Aortic smooth muscle cell (primary cell): ENCODE data around the gene RFPL2. TPM values are rescaled to one million over a fixed set of nuclear protein-coding genes. Genes with fewer than 3 reads are reported as not detected.

Experiments used
- total RNA-seq: library from RNA; depleted of rRNA; stranded (reverse); fragments of >200 nt; gene quantifications from 2 replicates; pipeline ENCODE4 v1.2.3, GENCODE V29; 2014

The RFPL2 gene
- total RNA-seq: not detected in 2 replicates

GRCh38 chr22:32204856-32205722 is at the start of gene RFPL2:
Gene RFPL2 (minus strand): TSS chr22:32205073. CDS start chr22:32202451, 2,622 bp downstream.

GRCh38 chr22:32158712-32159533 is 46.0 kb downstream of the RFPL2 start, which contains the start of gene C22orf42:
Gene C22orf42 (minus strand): TSS chr22:32159303. CDS start chr22:32159215, 88 bp downstream.

Other genes with a start within 250 kb of the RFPL2 start
- not detected in 2 replicates for gene SLC5A1, start 161.8 kb downstream of the RFPL2 start, total RNA-seq
- not detected in 2 replicates for gene C22orf42, start 45.8 kb downstream of the RFPL2 start, total RNA-seq
- gene SLC5A4, start 50.3 kb upstream of the RFPL2 start, total RNA-seq: 0.13 and 0.31 TPM in 2 replicates
- not detected in 2 replicates for gene RFPL3, start 152.8 kb upstream of the RFPL2 start, total RNA-seq
- gene RTCB, start 207.2 kb upstream of the RFPL2 start, total RNA-seq: 101 and 119 TPM in 2 replicates